ENCODE results near the gene IMMP2L.

Gene IMMP2L

GRCh38 chr7:110947408-110947807 is 614.9 kb downstream of the IMMP2L start:
- Histone ChIP-seq H3K4me3 (ENCODE audit: low read depth, low read length) (no peak overlapping the region), H3K27me3 (no peaks in the 10 kb centered on the region), H3K4me1 (no peaks in the 10 kb centered on the region; the same call in 1 of the 2 replicates), H3K36me3 (no peaks in the 10 kb centered on the region), H3K9me3 (no peaks in the 10 kb centered on the region)
- no peak for DNase-seq
- TF ChIP-seq CTCF (IDR thresholded peaks at IDR 0.05; ENCODE audit: low read depth, low read length) = no peak

- TF ChIP-seq CTCF (IDR thresholded peaks at IDR 0.05; ENCODE audit: low read depth, low read length) = no peak
- H3K9me3 ChIP-seq = no peaks in the 10 kb centered on the region
- no peak for DNase-seq
- H3K27me3 ChIP-seq = no peaks in the 10 kb centered on the region
- H3K36me3 ChIP-seq = no peaks in the 10 kb centered on the region
- no peaks in the 10 kb centered on the region; the same call in 1 of the 2 replicates for H3K4me1 ChIP-seq
- H3K4me3 ChIP-seq (ENCODE audit: low read depth, low read length) = no peak overlapping the region
These were observed 617.2 kb downstream of the IMMP2L start for GRCh38 chr7:110944966-110945644.

GRCh38 chr7:110944448-110944847 is 617.8 kb downstream of the IMMP2L start:
- Histone ChIP-seq H3K4me1 (no peaks in the 10 kb centered on the region; the same call in 1 of the 2 replicates), H3K27me3 (no peaks in the 10 kb centered on the region), H3K4me3 (ENCODE audit: low read depth, low read length) (no peak overlapping the region), H3K36me3 (no peaks in the 10 kb centered on the region), H3K9me3 (no peaks in the 10 kb centered on the region)
- TF ChIP-seq CTCF (IDR thresholded peaks at IDR 0.05; ENCODE audit: low read depth, low read length) = no peak
- no peak for DNase-seq

GRCh38 chr7:110943701-110944345 is 618.5 kb downstream of the IMMP2L start:
- DNase-seq = no peak
- TF ChIP-seq CTCF (IDR thresholded peaks at IDR 0.05; ENCODE audit: low read depth, low read length) = no peak
- H3K9me3 ChIP-seq = no peaks in the 10 kb centered on the region
- no peaks in the 10 kb centered on the region; the same call in 1 of the 2 replicates for H3K4me1 ChIP-seq
- H3K27me3 ChIP-seq = no peaks in the 10 kb centered on the region
- no peak overlapping the region for H3K4me3 ChIP-seq (ENCODE audit: low read depth, low read length)
- no peaks in the 10 kb centered on the region for H3K36me3 ChIP-seq

- Histone ChIP-seq H3K36me3 (no peaks in the 10 kb centered on the region), H3K4me1 (no peaks in the 10 kb centered on the region; the same call in 1 of the 2 replicates), H3K9me3 (no peaks in the 10 kb centered on the region), H3K27me3 (no peaks in the 10 kb centered on the region), H3K4me3 (ENCODE audit: low read depth, low read length) (no peak overlapping the region)
- no peak for DNase-seq
- no peak for TF ChIP-seq CTCF (IDR thresholded peaks at IDR 0.05; ENCODE audit: low read depth, low read length)
These were observed 620.9 kb downstream of the IMMP2L start for GRCh38 chr7:110941385-110941784.

- no peak for DNase-seq
- TF ChIP-seq CTCF (IDR thresholded peaks at IDR 0.05; ENCODE audit: low read depth, low read length) = no peak
These were observed 621.5 kb downstream of the IMMP2L start for GRCh38 chr7:110940756-110941155.

More at GRCh38 chr7:110940756-110941155, 621.5 kb downstream of the IMMP2L start:
- no peaks in the 10 kb centered on the region for H3K27me3 ChIP-seq
- H3K4me1 ChIP-seq = no peaks in the 10 kb centered on the region; the same call in 1 of the 2 replicates
- H3K9me3 ChIP-seq = no peaks in the 10 kb centered on the region
- H3K36me3 ChIP-seq = no peaks in the 10 kb centered on the region
- no peak overlapping the region for H3K4me3 ChIP-seq (ENCODE audit: low read depth, low read length)

Measured in BE2C (cell line).